Glutamatergic neuron (in vitro differentiated cells): ENCODE results near the gene RNF220. TPM values are rescaled to one million over a fixed set of nuclear protein-coding genes. Genes with fewer than 3 reads are reported as not detected.

ENCODE experiments used
- DNase-seq: peaks from one replicate; pipeline ENCODE4 v3.0.0; 2022
- H3K27ac Mint-ChIP-seq: one replicate; pipeline ENCODE4 v1.8.0; 2020; ENCODE audit warnings: mild to moderate bottlenecking, mixed read lengths, inconsistent platforms; ENCODE audit not compliant: unreplicated experiment
- H3K27me3 Mint-ChIP-seq: one replicate; pipeline ENCODE4 v1.8.0; 2020; ENCODE audit warnings: mild to moderate bottlenecking, moderate library complexity, mixed read lengths, inconsistent platforms; ENCODE audit not compliant: unreplicated experiment
- H3K36me3 Mint-ChIP-seq: one replicate; pipeline ENCODE4 v1.8.0; 2020; ENCODE audit warnings: mild to moderate bottlenecking, mixed read lengths, inconsistent platforms; ENCODE audit not compliant: unreplicated experiment
- H3K4me1 Mint-ChIP-seq: one replicate; pipeline ENCODE4 v1.8.0; 2020; ENCODE audit warnings: mild to moderate bottlenecking, low read depth, mixed read lengths, inconsistent platforms; ENCODE audit not compliant: unreplicated experiment
- H3K4me3 Mint-ChIP-seq: one replicate; pipeline ENCODE4 v1.8.0; 2020; ENCODE audit warnings: mild to moderate bottlenecking, mixed read lengths, inconsistent platforms; ENCODE audit not compliant: unreplicated experiment
- H3K9me3 Mint-ChIP-seq: one replicate; pipeline ENCODE4 v1.8.0; 2020; ENCODE audit warnings: mild to moderate bottlenecking, moderate library complexity, mixed read lengths, inconsistent platforms; ENCODE audit not compliant: unreplicated experiment
- CTCF ChIP-seq: fragments of 200-600 bp; sonication (generic); IDR thresholded peaks from one replicate; pipeline ENCODE4 v1.5.0; 2021; ENCODE audit not compliant: partially characterized antibody, unreplicated experiment
- total RNA-seq: library from RNA; stranded (reverse); fragmentation: NEBNext Ultra II Directional; extraction: Animal tissue kit (Norgen Biotek cat#: 25700); gene quantifications from one replicate; pipeline ENCODE4 v1.2.1, GENCODE V29; 2021; ENCODE audit not compliant: unreplicated experiment

Gene RNF220
- total RNA-seq, 1 donor from 2014 or later: 99.4 TPM

- no peak for TF ChIP-seq CTCF
- H3K4me3 Mint-ChIP-seq: no peak overlapping the region
- peaks cover under 1% of the 10 kb centered on the region for H3K27me3 Mint-ChIP-seq
- no peaks in the 10 kb centered on the region for H3K36me3 Mint-ChIP-seq
- peaks cover 12% of the 10 kb centered on the region for H3K4me1 Mint-ChIP-seq
- no peak for DNase-seq
- peaks cover 3% of the 10 kb centered on the region for H3K9me3 Mint-ChIP-seq
- H3K27ac Mint-ChIP-seq: no peak overlapping the region
Measured at GRCh38 chr1:44539991-44540730, 135.1 kb downstream of the RNF220 start.

GRCh38 chr1:44542420-44543063 is 137.5 kb downstream of the RNF220 start:
- TF ChIP-seq CTCF: no peak
- no peak overlapping the region for H3K4me3 Mint-ChIP-seq
- no peak overlapping the region for H3K27ac Mint-ChIP-seq
- peaks cover 6% of the 10 kb centered on the region for H3K36me3 Mint-ChIP-seq
- H3K9me3 Mint-ChIP-seq: peaks cover 6% of the 10 kb centered on the region
- no peak for DNase-seq
- H3K27me3 Mint-ChIP-seq: no peaks in the 10 kb centered on the region
- H3K4me1 Mint-ChIP-seq: peaks cover 3% of the 10 kb centered on the region

- peak; percentile 26 for DNase-seq
- no peaks in the 10 kb centered on the region for H3K27me3 Mint-ChIP-seq
- H3K4me3 Mint-ChIP-seq: peak overlapping the region; percentile 9
- no peak overlapping the region for H3K27ac Mint-ChIP-seq
- peaks cover 3% of the 10 kb centered on the region for H3K4me1 Mint-ChIP-seq
- H3K9me3 Mint-ChIP-seq: peaks cover 6% of the 10 kb centered on the region
- H3K36me3 Mint-ChIP-seq: peaks cover 7% of the 10 kb centered on the region
- TF ChIP-seq CTCF: no peak
Measured at GRCh38 chr1:44543064-44543744, 138.1 kb downstream of the RNF220 start.

DNA sequence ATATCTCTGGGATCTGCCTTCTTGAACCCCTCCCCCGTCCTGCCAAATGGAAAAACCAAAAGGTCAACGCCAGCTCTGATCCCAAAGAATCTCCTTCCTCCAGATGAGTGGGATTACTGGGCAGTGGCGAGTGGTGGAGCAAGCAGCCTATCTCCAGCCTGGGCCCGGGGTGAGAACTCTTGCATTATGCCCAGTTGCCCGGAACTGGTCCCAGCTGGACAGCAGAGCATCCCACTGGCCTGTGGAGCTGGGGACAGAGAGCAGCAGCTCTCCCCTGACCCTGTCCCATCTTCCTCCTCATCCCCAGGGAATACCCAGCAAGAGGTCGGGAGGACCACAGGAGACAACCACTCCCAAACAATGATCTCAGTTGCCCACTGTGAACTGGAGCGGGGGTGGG is 138.7 kb downstream of the RNF220 start:
- Mint-ChIP-seq H3K27ac (no peak overlapping the region), H3K36me3 (peaks cover 7% of the 10 kb centered on the region), H3K4me1 (peaks cover 3% of the 10 kb centered on the region), H3K9me3 (peaks cover 6% of the 10 kb centered on the region), H3K4me3 (no peak overlapping the region), H3K27me3 (no peaks in the 10 kb centered on the region)
- TF ChIP-seq CTCF: no peak
- DNase-seq: no peak

- Mint-ChIP-seq H3K9me3 (peaks cover 6% of the 10 kb centered on the region), H3K27me3 (no peaks in the 10 kb centered on the region), H3K4me3 (no peak overlapping the region), H3K36me3 (peaks cover 7% of the 10 kb centered on the region), H3K4me1 (peaks cover 3% of the 10 kb centered on the region), H3K27ac (no peak overlapping the region)
- TF ChIP-seq CTCF: no peak
- DNase-seq: no peak
Measured at GRCh38 chr1:44544960-44545359, 139.9 kb downstream of the RNF220 start.
